Measurements from ENCODE around the gene LYZL1.

DNA sequence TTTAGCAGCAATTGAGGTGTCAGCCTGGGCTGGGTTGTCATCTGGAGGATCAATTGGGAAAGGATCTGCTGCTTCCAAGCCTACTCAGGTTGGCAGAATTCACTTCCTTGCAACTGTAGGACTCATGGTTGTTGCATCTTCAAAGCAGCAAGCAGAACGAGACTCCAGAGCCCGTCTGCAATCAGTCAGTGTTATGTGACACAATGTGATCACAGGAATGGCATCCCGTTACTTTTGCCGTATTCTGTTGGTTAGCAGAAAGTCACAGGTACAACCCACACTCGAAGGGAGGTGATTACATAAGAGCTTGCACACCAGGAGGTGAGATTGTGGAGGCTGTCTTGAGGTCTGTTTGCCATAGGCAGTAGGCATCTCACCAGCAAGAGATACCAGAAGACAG, 15.4 kb upstream of the LYZL1 start:
- TF ChIP-seq, protein P1, sequence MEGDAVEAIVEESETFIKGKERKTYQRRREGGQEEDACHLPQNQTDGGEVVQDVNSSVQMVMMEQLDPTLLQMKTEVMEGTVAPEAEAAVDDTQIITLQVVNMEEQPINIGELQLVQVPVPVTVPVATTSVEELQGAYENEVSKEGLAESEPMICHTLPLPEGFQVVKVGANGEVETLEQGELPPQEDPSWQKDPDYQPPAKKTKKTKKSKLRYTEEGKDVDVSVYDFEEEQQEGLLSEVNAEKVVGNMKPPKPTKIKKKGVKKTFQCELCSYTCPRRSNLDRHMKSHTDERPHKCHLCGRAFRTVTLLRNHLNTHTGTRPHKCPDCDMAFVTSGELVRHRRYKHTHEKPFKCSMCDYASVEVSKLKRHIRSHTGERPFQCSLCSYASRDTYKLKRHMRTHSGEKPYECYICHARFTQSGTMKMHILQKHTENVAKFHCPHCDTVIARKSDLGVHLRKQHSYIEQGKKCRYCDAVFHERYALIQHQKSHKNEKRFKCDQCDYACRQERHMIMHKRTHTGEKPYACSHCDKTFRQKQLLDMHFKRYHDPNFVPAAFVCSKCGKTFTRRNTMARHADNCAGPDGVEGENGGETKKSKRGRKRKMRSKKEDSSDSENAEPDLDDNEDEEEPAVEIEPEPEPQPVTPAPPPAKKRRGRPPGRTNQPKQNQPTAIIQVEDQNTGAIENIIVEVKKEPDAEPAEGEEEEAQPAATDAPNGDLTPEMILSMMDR (IDR thresholded peaks at IDR 0.05) = no peak
- no peak for TF ChIP-seq SP1 (CRISPR knock-in tag; conservative IDR thresholded peaks at IDR 0.05)
- TF ChIP-seq, protein P2, sequence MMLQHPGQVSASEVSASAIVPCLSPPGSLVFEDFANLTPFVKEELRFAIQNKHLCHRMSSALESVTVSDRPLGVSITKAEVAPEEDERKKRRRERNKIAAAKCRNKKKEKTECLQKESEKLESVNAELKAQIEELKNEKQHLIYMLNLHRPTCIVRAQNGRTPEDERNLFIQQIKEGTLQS (CRISPR knock-in tag; conservative IDR thresholded peaks at IDR 0.05) = no peak
